ENCODE measurements around the gene SLC12A5.

Gene SLC12A5

GRCh38 chr20:46044896-46045295 is 15.9 kb downstream of the SLC12A5 start:
- no peaks in the 10 kb centered on the region for H3K36me3 ChIP-seq (replicated peaks)
- DNase-seq (ENCODE audit: low spot score in 2 of 2): no peak
- no peaks in the 10 kb centered on the region for H3K9me3 ChIP-seq
- H3K4me1 ChIP-seq: no peaks in the 10 kb centered on the region
- in situ Hi-C loops (cut with MboI; ENCODE audit: low sequenced_read_pairs): no loop called here
- H3K4me3 ChIP-seq: no peak overlapping the region
- H3K27me3 ChIP-seq (ENCODE audit: low read depth): peaks cover 13% of the 10 kb centered on the region; the same call in 1 of the 2 replicates

GRCh38 chr20:46046588-46047310 is 17.7 kb downstream of the SLC12A5 start:
- DNase-seq (ENCODE audit: low spot score in 2 of 2): no peak
- Histone ChIP-seq H3K4me3 (no peak overlapping the region), H3K4me1 (no peaks in the 10 kb centered on the region), H3K9me3 (no peaks in the 10 kb centered on the region), H3K27me3 (ENCODE audit: low read depth) (peaks cover 13% of the 10 kb centered on the region; the same call in 1 of the 2 replicates), H3K36me3 (replicated peaks) (no peaks in the 10 kb centered on the region)
- in situ Hi-C loops (cut with MboI; ENCODE audit: low sequenced_read_pairs): no loop called here

GRCh38 chr20:46047821-46048220 is 18.8 kb downstream of the SLC12A5 start:
- Histone ChIP-seq H3K4me3 (no peak overlapping the region), H3K4me1 (no peaks in the 10 kb centered on the region), H3K27me3 (ENCODE audit: low read depth) (peaks cover 13% of the 10 kb centered on the region; the same call in 1 of the 2 replicates), H3K9me3 (no peaks in the 10 kb centered on the region), H3K36me3 (replicated peaks) (no peaks in the 10 kb centered on the region)
- no peak for DNase-seq (ENCODE audit: low spot score in 2 of 2)
- in situ Hi-C loops (cut with MboI; ENCODE audit: low sequenced_read_pairs): no loop called here

- H3K27me3 ChIP-seq (ENCODE audit: low read depth): peaks cover 10% of the 10 kb centered on the region; the same call in 1 of the 2 replicates
These were observed 20.2 kb downstream of the SLC12A5 start for GRCh38 chr20:46049190-46049589.

GRCh38 chr20:46049815-46050214 is 20.8 kb downstream of the SLC12A5 start:
- H3K36me3 ChIP-seq (replicated peaks): no peaks in the 10 kb centered on the region
- no peaks in the 10 kb centered on the region for H3K9me3 ChIP-seq
- no peaks in the 10 kb centered on the region for H3K4me1 ChIP-seq
- H3K4me3 ChIP-seq: no peak overlapping the region
- in situ Hi-C loops (cut with MboI; ENCODE audit: low sequenced_read_pairs): no loop called here
- DNase-seq (ENCODE audit: low spot score in 2 of 2): no peak
- H3K27me3 ChIP-seq (ENCODE audit: low read depth): peaks cover 10% of the 10 kb centered on the region; the same call in 1 of the 2 replicates

More at GRCh38 chr20:46049190-46049589, 20.2 kb downstream of the SLC12A5 start:
- no peaks in the 10 kb centered on the region for H3K36me3 ChIP-seq (replicated peaks)
- H3K4me1 ChIP-seq: no peaks in the 10 kb centered on the region
- DNase-seq (ENCODE audit: low spot score in 2 of 2): no peak
- in situ Hi-C loops (cut with MboI; ENCODE audit: low sequenced_read_pairs): no loop called here
- H3K4me3 ChIP-seq: no peak overlapping the region
- H3K9me3 ChIP-seq: no peaks in the 10 kb centered on the region

- H3K4me3 ChIP-seq: no peak overlapping the region
- DNase-seq (ENCODE audit: low spot score in 2 of 2): no peak
- no peaks in the 10 kb centered on the region for H3K36me3 ChIP-seq (replicated peaks)
- H3K27me3 ChIP-seq (ENCODE audit: low read depth): peaks cover 10% of the 10 kb centered on the region; the same call in 1 of the 2 replicates
- in situ Hi-C loops (cut with MboI; ENCODE audit: low sequenced_read_pairs): no loop called here
- no peaks in the 10 kb centered on the region for H3K9me3 ChIP-seq
- no peaks in the 10 kb centered on the region for H3K4me1 ChIP-seq
These were observed 21.4 kb downstream of the SLC12A5 start for GRCh38 chr20:46050444-46050843.

- Histone ChIP-seq H3K27me3 (ENCODE audit: low read depth) (peaks cover 10% of the 10 kb centered on the region; the same call in 1 of the 2 replicates), H3K4me1 (no peaks in the 10 kb centered on the region), H3K9me3 (no peaks in the 10 kb centered on the region), H3K36me3 (replicated peaks) (no peaks in the 10 kb centered on the region), H3K4me3 (no peak overlapping the region)
- in situ Hi-C loops (cut with MboI; ENCODE audit: low sequenced_read_pairs): no loop called here
- DNase-seq (ENCODE audit: low spot score in 2 of 2): no peak
These were observed 21.9 kb downstream of the SLC12A5 start for GRCh38 chr20:46050885-46051284.

- H3K36me3 ChIP-seq (replicated peaks): no peaks in the 10 kb centered on the region
- H3K27me3 ChIP-seq (ENCODE audit: low read depth): peaks cover 8% of the 10 kb centered on the region; the same call in 1 of the 2 replicates
- DNase-seq (ENCODE audit: low spot score in 2 of 2): no peak
These were observed 22.7 kb downstream of the SLC12A5 start for GRCh38 chr20:46051556-46052308.

GRCh38 chr20:46053416-46053815 is 24.4 kb downstream of the SLC12A5 start:
- in situ Hi-C loops (cut with MboI; ENCODE audit: low sequenced_read_pairs): no loop called here
- H3K4me3 ChIP-seq: no peak overlapping the region
- H3K4me1 ChIP-seq: no peaks in the 10 kb centered on the region
- H3K9me3 ChIP-seq: no peaks in the 10 kb centered on the region
- DNase-seq (ENCODE audit: low spot score in 2 of 2): no peak
- H3K36me3 ChIP-seq (replicated peaks): no peaks in the 10 kb centered on the region
- peaks cover 12% of the 10 kb centered on the region for H3K27me3 ChIP-seq (ENCODE audit: low read depth)

More at GRCh38 chr20:46051556-46052308, 22.7 kb downstream of the SLC12A5 start:
- no peaks in the 10 kb centered on the region for H3K4me1 ChIP-seq
- H3K9me3 ChIP-seq: no peaks in the 10 kb centered on the region
- in situ Hi-C loops (cut with MboI; ENCODE audit: low sequenced_read_pairs): no loop called here
- no peak overlapping the region for H3K4me3 ChIP-seq

- H3K27me3 ChIP-seq (ENCODE audit: low read depth): peaks cover 7% of the 10 kb centered on the region
- no peaks in the 10 kb centered on the region for H3K9me3 ChIP-seq
- in situ Hi-C loops (cut with MboI; ENCODE audit: low sequenced_read_pairs): no loop called here
- no peak overlapping the region for H3K4me3 ChIP-seq
- H3K36me3 ChIP-seq (replicated peaks): no peaks in the 10 kb centered on the region
- DNase-seq (ENCODE audit: low spot score in 2 of 2): no peak
- H3K4me1 ChIP-seq: no peaks in the 10 kb centered on the region
These were observed 25.6 kb downstream of the SLC12A5 start for GRCh38 chr20:46054606-46055005.

- Histone ChIP-seq H3K9me3 (no peaks in the 10 kb centered on the region), H3K4me3 (no peak overlapping the region), H3K27me3 (ENCODE audit: low read depth) (peaks cover 7% of the 10 kb centered on the region; the same call in 1 of the 2 replicates), H3K4me1 (no peaks in the 10 kb centered on the region), H3K36me3 (replicated peaks) (no peaks in the 10 kb centered on the region)
- no peak for DNase-seq (ENCODE audit: low spot score in 2 of 2)
- in situ Hi-C loops (cut with MboI; ENCODE audit: low sequenced_read_pairs): no loop called here
These were observed 26.3 kb downstream of the SLC12A5 start for GRCh38 chr20:46055269-46055668.

GRCh38 chr20:46056027-46056833 is 27.2 kb downstream of the SLC12A5 start:
- peaks cover 7% of the 10 kb centered on the region; the same call in 1 of the 2 replicates for H3K27me3 ChIP-seq (ENCODE audit: low read depth)
- in situ Hi-C loops (cut with MboI; ENCODE audit: low sequenced_read_pairs): no loop called here
- no peak overlapping the region for H3K4me3 ChIP-seq
- DNase-seq (ENCODE audit: low spot score in 2 of 2): no peak
- H3K4me1 ChIP-seq: no peaks in the 10 kb centered on the region
- no peaks in the 10 kb centered on the region; the same call in 1 of the 2 replicates for H3K36me3 ChIP-seq (replicated peaks)
- no peaks in the 10 kb centered on the region for H3K9me3 ChIP-seq

Data from HAP-1 (cell line).